VCaP (cell line): ENCODE results near the gene ZC3H18.
A peak's percentile ranks its signal among the peaks of the same experiment; 100 is the strongest.

ENCODE experiments used
- H3K27ac ChIP-seq: fragments of 450-650 bp; 2 replicates; pipeline ENCODE4 v1.5.1; 2017
- TF ChIP-seq, protein P1 (sequence below): fragments of 450-650 bp; conservative IDR thresholded peaks from 2 replicates; pipeline ENCODE4 v1.5.1; 2017; ENCODE audit warnings: mild to moderate bottlenecking, moderate library complexity

Gene ZC3H18

DNA sequence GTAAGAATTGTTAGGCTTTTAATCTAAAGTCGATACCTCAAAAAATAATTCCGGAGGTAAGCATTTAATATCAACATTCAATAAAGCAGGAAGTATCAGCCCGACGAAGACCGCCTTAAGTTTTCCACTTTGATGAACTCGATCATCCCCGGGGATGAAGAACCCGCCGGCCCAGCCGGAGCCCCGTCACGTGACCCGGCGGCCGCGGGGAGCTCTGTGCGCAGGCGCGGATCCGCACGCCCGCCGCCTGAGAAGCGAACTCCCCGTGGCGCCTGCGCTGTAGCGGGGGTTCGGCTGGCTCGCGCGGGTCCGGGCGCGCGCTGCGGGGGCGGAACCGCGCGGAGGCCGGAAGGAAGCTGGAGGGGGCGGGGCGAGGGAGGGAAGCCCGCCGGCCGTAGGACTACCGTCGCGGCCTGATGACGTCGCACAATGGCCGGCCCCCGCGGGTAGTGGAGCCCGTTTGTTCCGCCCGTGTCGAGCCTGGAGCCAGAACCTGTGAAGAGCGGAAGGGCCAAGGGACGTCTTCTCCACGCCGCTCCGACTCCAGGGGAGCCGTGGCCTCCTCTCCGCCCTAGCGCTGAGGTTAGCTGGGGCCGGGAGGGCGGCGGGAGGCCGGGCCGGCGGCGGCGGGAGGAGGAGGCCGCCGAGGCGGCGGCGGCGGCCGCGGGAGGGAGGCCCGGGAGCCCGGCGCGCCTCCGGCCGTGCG, at the start of gene ZC3H18:
Gene ZC3H18 (plus strand): TSS at position 419 of the 706 bp plus-strand sequence. CDS start 6,721 bp downstream, outside the sequence.
- TF ChIP-seq, protein P1, sequence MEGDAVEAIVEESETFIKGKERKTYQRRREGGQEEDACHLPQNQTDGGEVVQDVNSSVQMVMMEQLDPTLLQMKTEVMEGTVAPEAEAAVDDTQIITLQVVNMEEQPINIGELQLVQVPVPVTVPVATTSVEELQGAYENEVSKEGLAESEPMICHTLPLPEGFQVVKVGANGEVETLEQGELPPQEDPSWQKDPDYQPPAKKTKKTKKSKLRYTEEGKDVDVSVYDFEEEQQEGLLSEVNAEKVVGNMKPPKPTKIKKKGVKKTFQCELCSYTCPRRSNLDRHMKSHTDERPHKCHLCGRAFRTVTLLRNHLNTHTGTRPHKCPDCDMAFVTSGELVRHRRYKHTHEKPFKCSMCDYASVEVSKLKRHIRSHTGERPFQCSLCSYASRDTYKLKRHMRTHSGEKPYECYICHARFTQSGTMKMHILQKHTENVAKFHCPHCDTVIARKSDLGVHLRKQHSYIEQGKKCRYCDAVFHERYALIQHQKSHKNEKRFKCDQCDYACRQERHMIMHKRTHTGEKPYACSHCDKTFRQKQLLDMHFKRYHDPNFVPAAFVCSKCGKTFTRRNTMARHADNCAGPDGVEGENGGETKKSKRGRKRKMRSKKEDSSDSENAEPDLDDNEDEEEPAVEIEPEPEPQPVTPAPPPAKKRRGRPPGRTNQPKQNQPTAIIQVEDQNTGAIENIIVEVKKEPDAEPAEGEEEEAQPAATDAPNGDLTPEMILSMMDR: no peak
- peak within 1 kb of the TSS; percentile 49; the same call in 1 of the 2 replicates for H3K27ac ChIP-seq

DNA sequence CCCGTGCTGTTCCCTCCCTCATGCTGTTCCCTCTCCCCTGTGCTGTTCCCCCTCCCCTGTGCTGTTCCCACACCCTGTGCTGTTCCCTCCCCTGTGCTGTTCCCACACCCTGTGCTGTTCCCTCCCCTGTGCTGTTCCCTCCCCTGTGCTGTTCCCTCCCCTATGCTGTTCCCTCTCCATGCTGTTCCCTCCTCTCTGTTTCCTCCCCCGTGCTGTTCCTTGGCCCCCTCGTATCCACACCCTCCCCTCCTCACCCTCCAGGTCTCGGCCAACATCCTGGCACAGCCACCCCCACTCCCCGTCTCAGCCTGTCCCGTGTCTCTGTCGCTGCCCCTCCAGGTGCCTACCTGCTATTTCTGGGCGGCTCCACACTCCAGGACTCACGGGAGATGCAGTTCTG, 48.5 kb upstream of the ZC3H18 start:
- TF ChIP-seq, protein P1: no peak

DNA sequence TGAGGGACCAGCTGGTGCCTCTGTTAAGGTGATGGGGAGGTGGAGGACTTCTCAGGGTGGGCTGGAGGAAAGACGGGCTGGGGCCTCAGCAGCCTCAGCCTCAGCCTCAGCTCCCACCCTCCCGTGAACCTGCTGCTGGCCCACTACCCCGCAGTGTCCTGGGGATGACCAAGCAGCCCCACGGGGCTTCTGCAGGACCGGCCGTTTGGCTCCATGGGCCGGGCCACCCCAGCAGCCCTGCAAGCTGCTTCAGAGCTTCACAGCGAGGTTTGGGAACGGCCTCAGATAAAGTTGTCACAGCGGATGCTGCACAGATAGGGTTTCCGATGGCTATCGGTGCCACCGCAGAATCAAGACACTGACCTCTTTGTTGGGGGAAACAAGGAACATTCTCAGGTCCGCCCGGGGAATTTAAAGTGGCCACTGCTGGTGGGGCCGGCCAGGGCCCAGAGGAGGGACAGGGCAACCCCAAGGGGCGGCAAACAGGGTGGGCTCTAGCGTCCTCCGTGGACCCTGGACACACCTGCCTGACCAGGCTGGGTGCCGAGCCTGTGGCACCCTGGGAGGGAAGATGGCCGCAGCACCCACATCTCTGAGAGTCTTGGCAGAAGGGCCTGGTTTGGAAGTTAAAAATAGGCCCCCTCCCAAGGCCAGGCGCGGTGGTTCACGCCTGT, 47.8 kb upstream of the ZC3H18 start:
- TF ChIP-seq, protein P1: no peak
- no peak overlapping the region for H3K27ac ChIP-seq

More for the DNA sequence above, 48.5 kb upstream of the ZC3H18 start:
- H3K27ac ChIP-seq: no peak overlapping the region

DNA sequence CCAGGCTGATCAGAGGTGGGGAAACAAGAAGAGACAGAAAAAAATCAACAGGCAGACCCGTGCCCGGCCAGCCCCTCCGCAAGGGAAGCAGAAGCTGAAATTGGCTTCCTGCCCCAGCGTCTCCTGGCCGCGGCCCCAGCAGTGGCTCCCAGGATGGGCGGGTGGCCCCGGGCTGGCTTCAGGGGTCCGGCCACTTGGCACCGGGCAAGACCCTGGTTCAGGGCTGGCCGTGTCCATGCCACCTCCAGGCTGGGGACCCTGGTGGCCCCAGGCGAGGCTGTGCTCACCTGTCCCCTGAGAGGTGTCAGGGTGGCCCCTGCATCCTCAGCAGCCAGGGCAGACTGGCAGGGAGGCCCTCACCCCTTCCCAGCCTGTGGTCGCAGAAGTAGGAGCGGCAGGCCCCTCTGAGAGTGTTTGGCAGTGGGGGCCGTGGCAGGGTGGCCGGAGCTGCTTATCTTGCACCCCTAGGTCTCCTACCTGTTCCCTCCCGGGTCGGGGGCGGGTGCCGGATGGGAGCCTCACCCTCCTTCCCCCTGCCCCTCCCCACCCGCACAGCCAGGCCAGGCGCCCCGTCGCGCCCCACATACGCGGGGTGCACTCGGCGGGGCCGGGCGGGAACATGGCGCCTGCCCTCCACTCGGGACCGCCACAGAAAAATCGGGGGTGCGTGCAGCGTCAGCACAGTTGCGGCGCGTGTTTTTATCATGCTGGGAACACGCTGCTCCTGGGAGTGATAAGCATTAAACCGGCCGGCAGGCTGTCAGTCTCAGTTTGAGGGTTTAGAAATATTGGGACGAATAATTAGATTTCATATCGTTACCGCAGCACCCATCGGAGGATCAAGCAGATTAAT, 46.7 kb upstream of the ZC3H18 start:
- no peak overlapping the region for H3K27ac ChIP-seq
- TF ChIP-seq, protein P1: no peak

DNA sequence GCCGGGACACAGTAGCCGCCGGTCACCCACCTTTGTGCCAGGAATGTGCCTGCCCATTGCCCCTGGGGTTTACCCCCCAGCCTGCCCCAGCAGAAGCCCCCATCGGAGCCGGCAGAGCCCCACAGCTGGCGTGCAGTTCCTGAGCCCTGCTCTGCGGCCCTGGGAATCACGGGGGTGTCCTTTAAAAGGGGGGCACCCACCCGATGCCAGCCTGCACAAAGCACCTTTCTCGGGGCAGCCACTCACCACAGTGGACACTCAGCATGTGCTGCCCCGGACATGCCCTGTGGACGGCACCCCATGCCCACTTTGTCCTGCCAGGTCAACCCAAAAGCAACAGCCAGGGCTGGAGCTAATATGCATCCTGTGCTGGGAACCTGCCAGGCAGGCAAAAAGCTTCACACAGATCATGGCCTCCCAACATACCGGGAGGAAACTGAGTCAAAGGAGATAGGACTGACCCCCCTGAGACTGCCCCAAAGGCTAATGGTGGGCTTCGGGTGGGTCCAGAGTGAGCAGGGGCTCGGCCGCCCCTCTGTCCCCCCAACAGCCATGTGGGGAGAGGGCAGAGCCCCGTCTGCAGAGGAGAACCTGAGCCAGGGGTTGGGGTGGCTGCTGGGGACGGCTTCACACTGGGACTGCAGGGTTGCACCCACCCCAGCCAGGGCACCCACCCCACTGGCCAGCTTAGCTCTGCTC, 45.8 kb upstream of the ZC3H18 start:
- no peak overlapping the region for H3K27ac ChIP-seq
- TF ChIP-seq, protein P1: no peak

DNA sequence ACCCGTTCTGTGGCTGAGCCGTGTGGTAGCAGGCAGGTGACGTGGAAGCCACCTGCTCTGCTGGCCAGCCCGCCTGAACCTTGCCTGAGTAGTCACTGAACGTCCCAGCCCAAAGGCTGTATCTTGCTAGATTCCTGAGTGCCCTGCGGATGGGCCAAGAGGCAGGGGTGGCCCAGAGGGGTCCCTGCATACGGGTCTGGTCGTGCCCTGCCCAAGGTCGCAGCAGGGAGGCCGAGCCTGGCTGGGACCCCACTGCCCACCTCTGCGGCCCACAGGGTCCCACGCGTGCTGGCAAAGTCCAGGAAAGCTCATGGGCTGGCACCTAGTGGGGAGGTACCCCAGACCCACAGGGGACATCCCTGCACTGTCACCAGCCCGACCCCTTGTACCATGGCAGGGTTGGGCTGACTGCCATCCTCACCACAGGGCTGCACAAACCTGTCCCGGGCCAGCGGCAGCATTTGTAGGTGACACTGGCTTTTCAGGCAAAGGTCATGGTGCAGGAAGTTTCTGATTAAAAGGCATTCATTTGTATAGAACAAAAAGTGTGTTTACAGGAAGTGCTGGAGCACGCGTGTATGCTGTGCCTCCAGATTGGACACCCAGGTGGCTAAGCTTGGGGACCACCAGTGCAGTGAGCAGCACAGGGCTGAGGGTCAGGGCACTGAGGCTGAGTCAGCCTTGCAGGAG, 45.1 kb upstream of the ZC3H18 start:
- H3K27ac ChIP-seq: no peak overlapping the region
- TF ChIP-seq, protein P1: no peak
